HG02610 (cell line): ENCODE data around the gene ARFGEF3.

Experiments
- ATAC-seq: cut with Tn5 transposase; IDR thresholded peaks from one replicate; pipeline ENCODE4 v1.9.1; 2021; ENCODE audit warnings: mild to moderate bottlenecking, moderate library complexity; ENCODE audit not compliant: unreplicated experiment

The ARFGEF3 gene

DNA sequence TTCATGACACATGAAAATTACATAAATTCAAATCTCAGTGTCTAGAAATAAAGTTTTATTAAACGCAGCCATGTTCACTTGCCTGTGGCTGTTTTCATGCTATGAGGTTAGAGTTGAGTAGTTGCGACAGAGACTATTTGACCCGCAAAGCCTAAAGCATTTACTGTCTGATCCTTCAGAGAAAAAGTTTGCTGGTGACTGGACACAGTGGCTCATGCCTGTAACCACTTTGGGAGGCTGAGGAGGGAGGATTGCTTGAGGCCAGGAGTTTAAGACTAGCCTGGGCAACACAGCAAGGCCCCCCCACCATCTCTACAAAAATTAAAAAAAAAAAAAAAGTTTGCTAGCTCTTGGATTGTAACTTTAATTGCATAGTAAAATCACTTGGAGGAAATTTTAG lies 225.2 kb downstream of the ARFGEF3 start:
- ATAC-seq = no peak

DNA sequence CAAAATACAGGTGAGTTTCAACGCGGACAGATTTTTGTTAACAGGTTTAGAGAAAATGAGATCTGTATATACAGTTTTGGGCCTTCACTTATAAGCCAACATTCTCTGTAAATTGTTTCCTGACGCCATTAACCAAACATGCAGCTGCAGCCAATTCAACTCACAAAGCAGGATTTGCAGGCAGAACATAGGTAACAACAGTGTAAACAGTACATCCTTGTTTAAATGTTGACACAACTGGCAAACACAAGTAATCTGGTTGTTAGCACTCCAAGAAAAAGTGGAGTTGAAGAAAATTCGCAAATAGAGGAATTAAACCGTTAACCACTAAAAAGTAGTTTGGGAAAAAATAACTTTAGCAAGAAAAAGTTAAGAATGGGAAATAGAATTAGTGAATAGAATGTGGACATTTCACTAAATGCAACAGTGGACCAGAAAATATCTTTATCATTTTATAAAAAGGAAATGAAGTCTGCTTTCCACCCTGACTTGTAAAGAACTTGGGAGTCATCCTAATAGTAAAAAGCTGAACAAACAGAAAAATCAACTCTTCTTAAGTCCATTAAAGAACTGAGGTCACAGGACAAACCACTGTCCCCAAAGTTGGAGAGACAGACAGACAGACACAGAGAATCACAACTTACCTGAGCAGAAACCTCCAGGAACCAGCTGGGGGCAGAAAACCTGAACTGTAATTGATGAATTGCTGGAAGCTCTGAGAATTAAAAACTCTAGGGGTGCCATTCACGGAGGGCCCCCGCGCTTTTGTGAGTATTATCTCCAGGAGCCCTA lies 226.0 kb downstream of the ARFGEF3 start:
- no peak for ATAC-seq

DNA sequence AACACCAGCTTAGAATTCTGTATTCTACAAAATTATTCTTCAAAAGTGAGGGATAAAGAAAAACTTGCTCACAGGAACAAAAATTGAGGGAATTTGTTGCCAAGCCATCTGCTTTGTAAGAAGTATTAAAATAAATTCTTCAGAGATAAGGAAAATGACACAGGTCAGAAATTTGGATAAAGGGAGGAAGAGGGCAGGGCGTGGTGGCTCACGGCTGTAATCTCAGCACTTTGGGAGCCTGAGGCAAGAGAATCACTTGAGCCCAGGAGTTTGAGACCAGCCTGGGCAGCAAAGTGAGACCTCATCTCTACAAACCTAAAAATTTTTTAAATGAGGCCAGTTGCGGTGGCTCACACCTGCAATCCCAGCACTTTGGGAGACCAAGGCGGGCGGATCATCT lies 227.8 kb downstream of the ARFGEF3 start:
- no peak for ATAC-seq
